Skin epidermis (tissue), 12 donors: ENCODE measurements around the gene IMP3.
A peak's percentile ranks its signal among the peaks of the same experiment; 100 is the strongest.
"Not testable (repeated sequence)": the region's sequence is repeated elsewhere in the genome, so short reads cannot be mapped to it uniquely, and the experiment has no call there.

Experiments
- H3K27ac ChIP-seq, 21 experiments: fragments of 200-600 bp; sonication (generic) in 11 of 21; one replicate each; pipeline ENCODE4 v1.5.0; 2020; ENCODE audit warnings: mild to moderate bottlenecking in 3 of 21, inconsistent platforms in 2 of 21, moderate library complexity in 2 of 21
- H3K4me3 ChIP-seq, 7 experiments: fragments of 200-600 bp; sonication (generic) in 2 of 7; one replicate each; pipeline ENCODE4 v1.5.0; 2020; ENCODE audit warnings: inconsistent platforms in 2 of 7, mild to moderate bottlenecking in 2 of 7, moderate library complexity in 1 of 7

The IMP3 gene, protein sequence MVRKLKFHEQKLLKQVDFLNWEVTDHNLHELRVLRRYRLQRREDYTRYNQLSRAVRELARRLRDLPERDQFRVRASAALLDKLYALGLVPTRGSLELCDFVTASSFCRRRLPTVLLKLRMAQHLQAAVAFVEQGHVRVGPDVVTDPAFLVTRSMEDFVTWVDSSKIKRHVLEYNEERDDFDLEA

DNA sequence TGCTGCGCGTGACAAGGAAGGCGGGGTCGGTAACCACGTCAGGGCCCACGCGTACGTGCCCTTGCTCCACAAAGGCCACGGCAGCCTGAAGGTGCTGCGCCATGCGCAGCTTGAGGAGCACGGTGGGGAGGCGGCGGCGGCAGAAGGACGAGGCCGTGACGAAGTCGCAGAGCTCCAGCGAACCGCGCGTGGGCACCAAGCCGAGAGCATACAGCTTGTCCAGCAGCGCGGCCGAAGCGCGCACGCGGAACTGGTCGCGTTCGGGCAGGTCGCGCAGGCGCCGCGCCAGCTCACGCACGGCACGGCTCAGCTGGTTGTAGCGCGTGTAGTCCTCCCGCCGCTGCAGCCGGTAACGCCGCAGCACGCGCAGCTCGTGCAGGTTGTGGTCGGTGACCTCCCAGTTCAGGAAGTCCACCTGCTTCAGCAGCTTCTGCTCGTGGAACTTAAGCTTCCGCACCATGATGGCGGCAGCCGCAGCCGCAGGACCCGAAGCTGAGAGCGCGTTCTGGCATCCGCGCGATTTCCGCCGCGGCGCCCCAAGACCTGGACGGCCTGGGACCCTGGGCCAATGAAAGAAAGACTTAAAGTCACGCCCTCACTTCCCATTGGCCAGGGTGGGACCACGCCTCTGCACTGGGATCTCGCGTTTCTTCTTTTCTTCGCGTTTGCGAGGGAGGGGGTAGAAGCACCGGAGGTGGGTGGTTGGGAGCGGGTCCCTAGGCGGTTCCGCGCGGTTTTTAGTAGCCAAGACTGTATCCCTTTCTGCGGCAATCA, at the start of gene IMP3:
Gene IMP3, minus strand, starts transcription at position 516 of the 774 bp plus-strand sequence. Its CDS starts 56 bp downstream, at position 460.
- H3K27ac ChIP-seq = peak within 1 kb of the TSS; percentile 87 to 98 (median 94)

DNA sequence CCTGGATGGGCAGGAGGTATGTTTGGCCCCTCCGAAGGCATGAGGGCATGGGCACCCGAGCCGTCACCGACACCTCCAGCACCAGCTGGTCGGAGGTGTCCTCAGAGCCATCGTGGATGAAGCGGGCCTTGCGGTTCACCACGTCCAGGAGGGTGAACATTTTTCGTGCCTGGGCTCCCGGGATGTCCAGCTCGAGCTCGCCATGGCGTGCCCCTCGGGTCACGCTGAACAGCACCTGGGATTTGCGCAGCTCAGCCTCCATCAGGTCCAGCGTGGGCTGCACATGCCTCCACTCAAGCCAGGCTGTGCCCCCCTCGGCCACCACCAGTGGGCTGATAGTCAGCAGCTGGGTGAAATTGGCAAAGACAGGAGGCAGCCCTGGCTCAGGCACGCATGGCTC, 49.4 kb upstream of the IMP3 start:
- not testable (repeated sequence) for H3K27ac ChIP-seq, H3K4me3 ChIP-seq

More for the DNA sequence above, at the start of gene IMP3:
- peak within 1 kb of the TSS; percentile 57 to 99 (median 84) for H3K4me3 ChIP-seq

- Histone ChIP-seq H3K27ac (no peak overlapping the region), H3K4me3 (no peak overlapping the region)
Measured at GRCh38 chr15:75688831-75689230, 48.8 kb upstream of the IMP3 start.

DNA sequence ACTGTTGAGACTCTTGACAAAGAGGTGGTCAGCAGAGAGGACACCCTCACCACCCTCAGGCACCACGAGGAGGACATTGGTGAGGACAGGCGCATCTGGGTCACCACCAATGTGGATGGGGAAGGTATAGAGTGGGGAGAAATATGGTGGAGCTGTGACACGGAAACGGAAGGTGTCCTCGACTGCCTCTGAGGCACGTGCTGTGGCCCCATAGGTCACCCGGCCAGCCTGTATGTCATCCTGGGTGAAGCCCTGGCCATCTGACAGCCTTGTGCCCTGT, 48.2 kb upstream of the IMP3 start:
- no peak overlapping the region for H3K27ac ChIP-seq
- no peak overlapping the region for H3K4me3 ChIP-seq

GRCh38 chr15:75687486-75688277, 47.7 kb upstream of the IMP3 start:
- no peak overlapping the region for H3K27ac ChIP-seq

GRCh38 chr15:75686212-75686642, 46.2 kb upstream of the IMP3 start:
- H3K27ac ChIP-seq = not testable (repeated sequence)

More at GRCh38 chr15:75687486-75688277, 47.7 kb upstream of the IMP3 start:
- no peak overlapping the region for H3K4me3 ChIP-seq

DNA sequence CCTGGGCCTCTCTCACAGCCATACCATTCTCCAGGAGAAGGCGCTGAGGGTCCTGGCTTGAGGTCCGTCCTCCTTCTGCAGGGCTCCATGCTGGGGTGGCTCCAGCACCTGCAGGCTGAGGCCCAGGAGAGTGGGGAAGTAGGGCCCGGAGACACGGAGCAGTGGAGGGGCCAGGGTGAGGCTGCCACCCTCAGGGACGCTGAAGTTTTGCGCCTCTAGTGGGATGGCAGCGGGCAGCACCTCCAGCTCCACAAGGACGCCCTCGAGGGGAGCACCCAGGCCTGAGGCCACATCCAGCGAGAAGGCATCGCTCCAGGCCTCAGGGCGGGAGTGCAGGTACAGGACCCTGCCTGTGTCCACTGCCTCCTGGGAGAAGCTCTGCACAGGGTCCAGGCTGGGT, 45.2 kb upstream of the IMP3 start:
- no peak overlapping the region for H3K27ac ChIP-seq

More at GRCh38 chr15:75686212-75686642, 46.2 kb upstream of the IMP3 start:
- H3K4me3 ChIP-seq = not testable (repeated sequence)

GRCh38 chr15:75684648-75685047, 44.6 kb upstream of the IMP3 start:
- Histone ChIP-seq H3K4me3 (no peak overlapping the region), H3K27ac (no peak overlapping the region)

More for the DNA sequence above, 45.2 kb upstream of the IMP3 start:
- no peak overlapping the region for H3K4me3 ChIP-seq

GRCh38 chr15:75683646-75684312, 43.8 kb upstream of the IMP3 start:
- not testable (repeated sequence) for H3K27ac ChIP-seq, H3K4me3 ChIP-seq

DNA sequence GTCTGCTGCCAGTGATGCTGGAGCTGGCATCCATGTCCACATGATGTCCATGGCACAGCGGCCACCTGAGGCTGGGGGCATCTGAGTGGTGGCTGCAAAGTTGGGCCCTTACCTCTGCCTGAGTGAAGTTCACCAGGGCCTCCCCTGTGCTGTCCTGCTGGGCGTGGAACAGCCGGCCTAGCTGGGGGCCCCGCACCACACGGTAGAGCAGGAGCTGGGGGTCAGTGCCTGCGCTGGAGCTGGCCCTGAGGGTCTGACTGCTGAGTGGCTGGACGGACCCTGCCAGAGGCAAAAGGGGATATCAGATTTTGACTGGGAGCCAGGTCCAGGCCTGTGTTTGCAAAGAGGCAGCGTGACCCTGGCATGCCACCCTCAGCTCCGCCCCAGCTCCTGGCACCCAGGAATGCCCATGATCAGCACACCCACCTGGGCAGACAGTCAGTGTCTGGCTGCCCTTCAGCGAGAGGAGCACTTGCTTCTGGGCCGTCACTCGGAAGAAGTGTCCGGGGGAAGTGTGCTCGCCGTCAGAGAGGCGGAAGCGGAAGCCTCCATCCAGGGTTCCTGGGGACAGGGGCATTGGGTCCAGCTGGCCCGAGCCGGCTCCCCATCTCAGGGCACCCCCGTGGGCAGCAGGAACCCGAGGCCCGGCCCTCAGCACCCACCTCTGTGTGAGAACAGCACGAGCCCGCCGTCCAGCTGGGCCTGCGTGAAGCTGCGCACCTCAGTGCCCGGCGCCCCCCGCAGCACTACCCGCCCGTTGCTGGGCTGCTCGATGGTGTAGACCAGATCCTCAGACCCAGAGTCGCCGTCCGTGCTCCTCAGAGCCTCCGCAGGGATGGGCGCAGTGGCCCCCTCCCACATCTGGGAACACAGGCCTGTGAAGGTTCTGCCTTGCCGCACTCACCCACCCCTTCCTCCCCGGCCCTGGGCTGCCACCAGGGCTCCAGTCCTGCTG, 42.4 kb upstream of the IMP3 start:
- no peak overlapping the region for H3K27ac ChIP-seq
- H3K4me3 ChIP-seq = no peak overlapping the region

- Histone ChIP-seq H3K27ac (peak overlapping the region in 2 of 21 experiments; percentile 18 to 21), H3K4me3 (no peak overlapping the region)
Measured at GRCh38 chr15:75680007-75680789, 40.2 kb upstream of the IMP3 start.

- not testable (repeated sequence) for H3K4me3 ChIP-seq, H3K27ac ChIP-seq
Measured at GRCh38 chr15:75678324-75678690, 38.3 kb upstream of the IMP3 start.

- no peak overlapping the region for H3K27ac ChIP-seq
- no peak overlapping the region for H3K4me3 ChIP-seq
Measured at GRCh38 chr15:75677465-75678323, 37.7 kb upstream of the IMP3 start.

DNA sequence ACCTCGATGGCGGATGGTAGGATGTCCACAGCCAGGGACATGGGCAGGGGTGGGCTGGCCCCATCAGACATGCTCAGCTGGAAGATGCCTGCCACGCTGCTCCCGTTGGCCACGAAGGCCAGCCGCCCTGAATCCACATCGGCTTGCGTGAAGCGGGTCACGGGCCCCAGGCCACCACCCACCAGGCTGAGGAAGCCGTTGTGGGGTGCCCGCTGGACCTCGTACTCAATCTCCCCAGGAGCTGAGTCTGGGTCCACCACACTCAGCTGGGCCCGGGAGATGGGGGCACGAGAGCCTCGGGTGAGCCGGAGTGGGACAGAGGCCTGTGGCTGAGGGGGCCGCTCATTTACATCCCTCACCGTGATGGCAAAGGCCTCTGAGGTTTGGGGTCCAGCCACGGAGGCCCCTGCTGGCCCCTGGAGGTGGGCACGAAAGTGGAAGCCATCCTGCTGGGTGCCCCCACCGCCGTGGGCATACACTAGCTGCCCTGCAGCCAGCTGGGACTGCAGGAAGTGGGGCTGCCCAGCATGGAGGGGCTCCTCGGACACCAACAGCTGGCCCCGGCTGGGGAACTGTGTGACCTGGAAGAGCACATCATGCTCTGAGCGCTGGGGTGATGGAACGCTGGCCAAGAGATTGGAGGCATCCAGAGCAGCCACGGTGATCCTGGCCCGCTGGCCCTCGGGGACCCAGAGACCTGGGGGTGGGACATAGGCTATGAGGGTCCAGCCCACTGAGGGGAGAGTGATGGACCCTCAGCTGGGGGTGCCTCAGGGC, 36.9 kb upstream of the IMP3 start:
- no peak overlapping the region for H3K27ac ChIP-seq

GRCh38 chr15:75675579-75676404, 35.8 kb upstream of the IMP3 start:
- H3K27ac ChIP-seq = peak overlapping the region in 6 of 21 experiments; percentile 26 to 66 (median 46)
- H3K4me3 ChIP-seq = no peak overlapping the region

More for the DNA sequence above, 36.9 kb upstream of the IMP3 start:
- no peak overlapping the region for H3K4me3 ChIP-seq

GRCh38 chr15:75674366-75674765, 34.3 kb upstream of the IMP3 start:
- no peak overlapping the region for H3K4me3 ChIP-seq
- peak overlapping the region in 3 of 21 experiments; percentile 30 to 89 (median 46) for H3K27ac ChIP-seq
